K562 (cell line): ENCODE data around the gene VGLL4. TPM values are rescaled to one million over a fixed set of nuclear protein-coding genes. Genes with fewer than 3 reads are reported as not detected.

Experiments used
- ATF7 ChIP-seq: fragments of 450-650 bp; IDR thresholded peaks from 2 replicates; pipeline ENCODE4 v1.7.1; 2014; ENCODE audit warnings: mild to moderate bottlenecking, moderate library complexity
- BHLHE40 ChIP-seq: IDR thresholded peaks from 2 replicates; pipeline ENCODE4 v1.6.1; 2011; ENCODE audit warnings: low read length, improper control_type of control experiment
- CBFA2T2 ChIP-seq: fragments of 450-650 bp; conservative IDR thresholded peaks from 2 replicates; pipeline ENCODE4 v1.6.1; 2017; ENCODE audit warnings: mild to moderate bottlenecking
- DNMT1 ChIP-seq: fragments of 450-650 bp; IDR thresholded peaks from 2 replicates; pipeline ENCODE4 v1.6.1; 2016; ENCODE audit warnings: antibody characterized with exemption, mild to moderate bottlenecking
- DPF2 ChIP-seq: fragments of 450-650 bp; IDR thresholded peaks from 2 replicates; pipeline ENCODE4 v1.6.1; 2016
- FOXJ2 ChIP-seq: fragments of 200-800 bp; sonication (Bioruptor generic); IDR thresholded peaks from 2 replicates; pipeline ENCODE4 v1.6.1; 2016; ENCODE audit warnings: missing genetic modification characterization, missing compliant biosample characterization
- HEY1 ChIP-seq: fragments of 250-450 bp; sonication (Bioruptor Pico); IDR thresholded peaks from 2 replicates; pipeline ENCODE4 v1.5.0; 2020; ENCODE audit warnings: mild to moderate bottlenecking, moderate library complexity, borderline replicate concordance
- HMGXB4 ChIP-seq: sonication (generic); formaldehyde crosslinking; IDR thresholded peaks from 2 replicates; pipeline ENCODE4 v1.8.1; 2023; ENCODE audit warnings: mild to moderate bottlenecking, missing genetic modification reagents
- IFI16 ChIP-seq: fragments of 250-450 bp; sonication (Bioruptor Pico); IDR thresholded peaks from 2 replicates; pipeline ENCODE4 v2.1.2; 2022; ENCODE audit warnings: mild to moderate bottlenecking, inconsistent platforms
- KDM4B ChIP-seq, 2 experiments: fragments of 450-650 bp in 1 of 2; sonication (generic) in 1 of 2; IDR thresholded peaks; 2 replicates each; pipeline ENCODE4 v1.6.1; 2016 to 2017; ENCODE audit warnings: borderline replicate concordance in 2 of 2, antibody characterized with exemption in 1 of 2, low read depth in 1 of 2, mild to moderate bottlenecking in 1 of 2
- MCM3 ChIP-seq: fragments of 450-650 bp; IDR thresholded peaks from 2 replicates; pipeline ENCODE4 v1.6.1; 2016
- MEF2D ChIP-seq: conservative IDR thresholded peaks from 2 replicates; pipeline ENCODE4 v1.6.1; 2016; ENCODE audit warnings: low read depth, missing genetic modification characterization, missing compliant biosample characterization
- MTA2 ChIP-seq: fragments of 450-650 bp; IDR thresholded peaks from 2 replicates; pipeline ENCODE4 v1.6.1; 2016; ENCODE audit warnings: low read depth
- POLR2H ChIP-seq: IDR thresholded peaks from 2 replicates; pipeline ENCODE4 v1.6.1; 2016; ENCODE audit warnings: missing genetic modification characterization, low read depth, mild to moderate bottlenecking, control low read depth, missing compliant biosample characterization, moderate library complexity
- RHOXF2B ChIP-seq: fragments of 250-450 bp; sonication (Bioruptor Pico); conservative IDR thresholded peaks from 2 replicates; pipeline ENCODE4 v1.5.1; 2021
- SMARCA4 ChIP-seq: fragments of 450-650 bp; IDR thresholded peaks from 2 replicates; pipeline ENCODE4 v1.6.1; 2016
- ZEB2 ChIP-seq: fragments of 450-650 bp; IDR thresholded peaks from 2 replicates; pipeline ENCODE4 v1.6.1; 2016
- ZNF124 ChIP-seq: sonication (generic); formaldehyde crosslinking; IDR thresholded peaks from 2 replicates; pipeline ENCODE4 v1.8.1; 2022; ENCODE audit warnings: missing genetic modification reagents
- ZNF76 ChIP-seq: fragments of 250-450 bp; sonication (Bioruptor Pico); IDR thresholded peaks from 2 replicates; pipeline ENCODE4 v1.4.0; 2020; ENCODE audit warnings: mild to moderate bottlenecking, moderate library complexity, borderline replicate concordance
- polyA plus RNA-seq, 8 experiments: library from polyadenylated mRNA; depleted of rRNA in 4 of 8; stranded (reverse) in 5 of 8; unstranded in 3 of 8; fragments of >200 nt; fragmentation: Nextera tagmentation in 2 of 8; fragmentation: Illumina TruSeq in 1 of 8; extraction: Ambion mirVana in 2 of 8; extraction: Trizol in 1 of 8; gene quantifications; 2 replicates each; pipeline versions ENCODE4 v1.2.1 to v1.2.3, GENCODE V29; 2011 to 2014; ENCODE audit warnings: inconsistent platforms in 1 of 8, missing spikeins in 1 of 8
- total RNA-seq, 7 experiments: library from RNA; depleted of rRNA in 6 of 7; stranded (reverse); fragments of >200 nt in 6 of 7; fragmentation: Illumina TruSeq in 2 of 7; extraction: Trizol in 2 of 7; gene quantifications; 2 replicates each; pipeline versions ENCODE4 v1.2.1 to v1.2.3, GENCODE V29; 2011 to 2021; ENCODE audit warnings: low replicate concordance in 1 of 7
- TF ChIP-seq, protein P1 (sequence below), 2 experiments: fragments of 450-650 bp; IDR thresholded peaks; 2 replicates each; pipeline ENCODE4 v1.6.1; 2016
- TF ChIP-seq, protein P2 (sequence below): sonication (generic); formaldehyde crosslinking; IDR thresholded peaks from 2 replicates; pipeline ENCODE4 v1.8.1; 2023; ENCODE audit warnings: mild to moderate bottlenecking, missing genetic modification reagents
- TF ChIP-seq, protein P3 (sequence below): fragments of 450-650 bp; formaldehyde crosslinking; IDR thresholded peaks from 2 replicates; pipeline ENCODE4 v1.4.0; 2022; ENCODE audit warnings: missing genetic modification characterization
- TF ChIP-seq, protein P4 (sequence below): fragments of 250-450 bp; sonication (Bioruptor Pico); IDR thresholded peaks from 2 replicates; pipeline ENCODE4 v1.8.0; 2021; ENCODE audit warnings: moderate library complexity, mild to moderate bottlenecking, inconsistent platforms

The VGLL4 gene
- total and polyA plus RNA-seq, 9 of the 15 experiments (the other 6 are each of a cell fraction or from before 2014, with no cell fraction given): 0.27 to 10.9 (median 8.6) TPM

DNA sequence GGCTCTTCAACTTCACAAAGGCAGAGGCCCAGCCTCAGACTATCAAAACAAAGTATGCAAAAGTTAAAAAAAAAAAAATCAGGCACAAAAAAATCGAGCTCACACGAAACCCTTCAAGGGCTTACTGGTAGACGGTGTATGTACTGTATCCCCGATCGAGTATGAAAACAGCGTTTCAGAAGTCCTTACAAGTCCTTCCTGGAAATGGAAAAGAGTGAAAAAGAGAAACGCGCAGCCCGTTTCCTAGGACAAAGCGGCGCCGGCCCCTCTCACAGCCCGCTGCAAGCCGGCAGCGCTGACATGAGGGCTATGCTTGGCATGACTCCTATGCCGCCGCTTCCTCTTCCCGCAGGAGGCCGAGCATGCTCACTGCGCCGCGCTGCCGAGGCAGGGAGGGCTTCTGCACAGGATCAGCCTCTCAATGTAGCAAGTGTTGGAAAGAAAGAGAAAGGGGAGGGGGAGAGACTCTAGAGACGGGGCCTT is at the start of gene VGLL4 (continued):
- TF ChIP-seq MCM3 (no peak), SMARCA4 (peak; percentile 26; the same call in 1 of the 2 replicates), BHLHE40 (peak; percentile 12; the same call in 1 of the 2 replicates), DPF2 (0 out of 2 replicates have a peak, but pooled peaks have one; percentile 18), FOXJ2 (no peak), POLR2H (tag) (peak; percentile 47; the same call in 1 of the 2 replicates), RHOXF2B (no peak), KDM4B (IDR thresholded peaks at IDR 0.05; ENCODE audit: borderline replicate concordance in 2 of 2, low read depth in 1 of 2) (no peak), ZNF76 (CRISPR knock-in tag) (no peak), ZEB2 (no peak; the same call in 1 of the 2 replicates), ATF7 (peak; percentile 52; the same call in 1 of the 2 replicates), HEY1 (CRISPR knock-in tag) (no peak), ZNF124 (CRISPR knock-in tag) (no peak), IFI16 (CRISPR knock-in tag) (no peak), CBFA2T2 (no peak), MTA2 (no peak), DNMT1 (no peak), MEF2D (tag) (no peak), HMGXB4 (no peak)
- TF ChIP-seq, protein P1, sequence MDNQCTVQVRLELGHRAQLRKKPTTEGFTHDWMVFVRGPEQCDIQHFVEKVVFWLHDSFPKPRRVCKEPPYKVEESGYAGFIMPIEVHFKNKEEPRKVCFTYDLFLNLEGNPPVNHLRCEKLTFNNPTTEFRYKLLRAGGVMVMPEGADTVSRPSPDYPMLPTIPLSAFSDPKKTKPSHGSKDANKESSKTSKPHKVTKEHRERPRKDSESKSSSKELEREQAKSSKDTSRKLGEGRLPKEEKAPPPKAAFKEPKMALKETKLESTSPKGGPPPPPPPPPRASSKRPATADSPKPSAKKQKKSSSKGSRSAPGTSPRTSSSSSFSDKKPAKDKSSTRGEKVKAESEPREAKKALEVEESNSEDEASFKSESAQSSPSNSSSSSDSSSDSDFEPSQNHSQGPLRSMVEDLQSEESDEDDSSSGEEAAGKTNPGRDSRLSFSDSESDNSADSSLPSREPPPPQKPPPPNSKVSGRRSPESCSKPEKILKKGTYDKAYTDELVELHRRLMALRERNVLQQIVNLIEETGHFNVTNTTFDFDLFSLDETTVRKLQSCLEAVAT (IDR thresholded peaks at IDR 0.05): peak in 1 of 2 experiments; percentile 70; a peak in 1 of 4 replicates
- TF ChIP-seq, protein P2, sequence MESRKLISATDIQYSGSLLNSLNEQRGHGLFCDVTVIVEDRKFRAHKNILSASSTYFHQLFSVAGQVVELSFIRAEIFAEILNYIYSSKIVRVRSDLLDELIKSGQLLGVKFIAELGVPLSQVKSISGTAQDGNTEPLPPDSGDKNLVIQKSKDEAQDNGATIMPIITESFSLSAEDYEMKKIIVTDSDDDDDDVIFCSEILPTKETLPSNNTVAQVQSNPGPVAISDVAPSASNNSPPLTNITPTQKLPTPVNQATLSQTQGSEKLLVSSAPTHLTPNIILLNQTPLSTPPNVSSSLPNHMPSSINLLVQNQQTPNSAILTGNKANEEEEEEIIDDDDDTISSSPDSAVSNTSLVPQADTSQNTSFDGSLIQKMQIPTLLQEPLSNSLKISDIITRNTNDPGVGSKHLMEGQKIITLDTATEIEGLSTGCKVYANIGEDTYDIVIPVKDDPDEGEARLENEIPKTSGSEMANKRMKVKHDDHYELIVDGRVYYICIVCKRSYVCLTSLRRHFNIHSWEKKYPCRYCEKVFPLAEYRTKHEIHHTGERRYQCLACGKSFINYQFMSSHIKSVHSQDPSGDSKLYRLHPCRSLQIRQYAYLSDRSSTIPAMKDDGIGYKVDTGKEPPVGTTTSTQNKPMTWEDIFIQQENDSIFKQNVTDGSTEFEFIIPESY (CRISPR knock-in tag): no peak
- TF ChIP-seq, protein P3, sequence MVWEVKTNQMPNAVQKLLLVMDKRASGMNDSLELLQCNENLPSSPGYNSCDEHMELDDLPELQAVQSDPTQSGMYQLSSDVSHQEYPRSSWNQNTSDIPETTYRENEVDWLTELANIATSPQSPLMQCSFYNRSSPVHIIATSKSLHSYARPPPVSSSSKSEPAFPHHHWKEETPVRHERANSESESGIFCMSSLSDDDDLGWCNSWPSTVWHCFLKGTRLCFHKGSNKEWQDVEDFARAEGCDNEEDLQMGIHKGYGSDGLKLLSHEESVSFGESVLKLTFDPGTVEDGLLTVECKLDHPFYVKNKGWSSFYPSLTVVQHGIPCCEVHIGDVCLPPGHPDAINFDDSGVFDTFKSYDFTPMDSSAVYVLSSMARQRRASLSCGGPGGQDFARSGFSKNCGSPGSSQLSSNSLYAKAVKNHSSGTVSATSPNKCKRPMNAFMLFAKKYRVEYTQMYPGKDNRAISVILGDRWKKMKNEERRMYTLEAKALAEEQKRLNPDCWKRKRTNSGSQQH (CRISPR knock-in tag): no peak
- TF ChIP-seq, protein P4, sequence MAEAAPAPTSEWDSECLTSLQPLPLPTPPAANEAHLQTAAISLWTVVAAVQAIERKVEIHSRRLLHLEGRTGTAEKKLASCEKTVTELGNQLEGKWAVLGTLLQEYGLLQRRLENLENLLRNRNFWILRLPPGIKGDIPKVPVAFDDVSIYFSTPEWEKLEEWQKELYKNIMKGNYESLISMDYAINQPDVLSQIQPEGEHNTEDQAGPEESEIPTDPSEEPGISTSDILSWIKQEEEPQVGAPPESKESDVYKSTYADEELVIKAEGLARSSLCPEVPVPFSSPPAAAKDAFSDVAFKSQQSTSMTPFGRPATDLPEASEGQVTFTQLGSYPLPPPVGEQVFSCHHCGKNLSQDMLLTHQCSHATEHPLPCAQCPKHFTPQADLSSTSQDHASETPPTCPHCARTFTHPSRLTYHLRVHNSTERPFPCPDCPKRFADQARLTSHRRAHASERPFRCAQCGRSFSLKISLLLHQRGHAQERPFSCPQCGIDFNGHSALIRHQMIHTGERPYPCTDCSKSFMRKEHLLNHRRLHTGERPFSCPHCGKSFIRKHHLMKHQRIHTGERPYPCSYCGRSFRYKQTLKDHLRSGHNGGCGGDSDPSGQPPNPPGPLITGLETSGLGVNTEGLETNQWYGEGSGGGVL: no peak
